GM21717 (cell line): Measurements from ENCODE around the gene NKPD1.

ENCODE experiments used
- ATAC-seq: cut with Tn5 transposase; IDR thresholded peaks from one replicate; pipeline ENCODE4 v1.9.1; 2021; ENCODE audit warnings: mild to moderate bottlenecking, moderate library complexity; ENCODE audit not compliant: unreplicated experiment

NKPD1 gene

DNA sequence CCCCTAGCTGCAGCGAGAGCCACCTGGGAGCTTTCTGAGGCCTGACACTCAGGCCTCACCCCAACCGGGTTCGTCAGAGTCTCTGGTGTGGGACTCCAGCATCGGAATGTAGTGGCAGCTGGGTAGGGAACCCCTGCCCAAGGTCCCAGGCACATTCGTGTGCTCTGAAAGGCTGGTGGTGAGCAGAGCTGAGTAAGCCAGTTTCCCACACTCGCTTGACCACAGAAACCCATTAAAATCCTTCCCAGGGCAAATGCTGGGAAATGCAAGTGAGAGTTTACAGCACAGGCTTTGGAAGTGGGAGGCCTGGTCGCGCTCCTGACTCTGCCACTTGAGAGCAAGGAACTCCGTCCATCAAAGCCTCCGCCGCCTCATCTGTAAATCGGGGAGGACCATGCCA lies 13.0 kb upstream of the NKPD1 start:
- ATAC-seq = no peak

- no peak for ATAC-seq
These were observed 11.9 kb upstream of the NKPD1 start for GRCh38 chr19:45172611-45173208.

GRCh38 chr19:45172173-45172572 lies 11.4 kb upstream of the NKPD1 start:
- ATAC-seq = no peak

- ATAC-seq = no peak
These were observed 10.4 kb upstream of the NKPD1 start for GRCh38 chr19:45171211-45171623.

- ATAC-seq = no peak
These were observed 9.6 kb upstream of the NKPD1 start for GRCh38 chr19:45170146-45171106.

DNA sequence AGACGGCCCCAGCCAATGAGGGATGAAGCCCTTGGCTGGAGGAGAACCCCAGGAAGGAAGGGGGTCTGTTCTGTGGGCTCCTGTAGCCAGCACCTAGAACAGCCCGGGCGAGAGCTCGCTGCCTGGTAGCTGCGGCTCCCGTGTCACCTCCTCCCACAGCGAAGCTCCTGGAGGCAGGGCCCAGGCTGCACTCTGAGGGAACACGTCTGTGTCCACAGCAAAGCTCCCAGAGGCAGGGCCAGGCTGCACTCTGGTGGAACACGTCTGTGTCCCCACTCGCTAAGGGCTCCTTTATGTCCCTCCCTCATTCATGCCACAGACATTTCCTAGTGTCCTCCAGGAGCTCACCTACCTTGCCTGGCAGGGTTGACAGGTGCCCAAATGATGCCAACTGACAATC lies 8.8 kb upstream of the NKPD1 start:
- ATAC-seq = no peak

- ATAC-seq = no peak
These were observed 8.1 kb upstream of the NKPD1 start for GRCh38 chr19:45168767-45169351.

- no peak for ATAC-seq
These were observed 6.0 kb upstream of the NKPD1 start for GRCh38 chr19:45166723-45167252.

DNA sequence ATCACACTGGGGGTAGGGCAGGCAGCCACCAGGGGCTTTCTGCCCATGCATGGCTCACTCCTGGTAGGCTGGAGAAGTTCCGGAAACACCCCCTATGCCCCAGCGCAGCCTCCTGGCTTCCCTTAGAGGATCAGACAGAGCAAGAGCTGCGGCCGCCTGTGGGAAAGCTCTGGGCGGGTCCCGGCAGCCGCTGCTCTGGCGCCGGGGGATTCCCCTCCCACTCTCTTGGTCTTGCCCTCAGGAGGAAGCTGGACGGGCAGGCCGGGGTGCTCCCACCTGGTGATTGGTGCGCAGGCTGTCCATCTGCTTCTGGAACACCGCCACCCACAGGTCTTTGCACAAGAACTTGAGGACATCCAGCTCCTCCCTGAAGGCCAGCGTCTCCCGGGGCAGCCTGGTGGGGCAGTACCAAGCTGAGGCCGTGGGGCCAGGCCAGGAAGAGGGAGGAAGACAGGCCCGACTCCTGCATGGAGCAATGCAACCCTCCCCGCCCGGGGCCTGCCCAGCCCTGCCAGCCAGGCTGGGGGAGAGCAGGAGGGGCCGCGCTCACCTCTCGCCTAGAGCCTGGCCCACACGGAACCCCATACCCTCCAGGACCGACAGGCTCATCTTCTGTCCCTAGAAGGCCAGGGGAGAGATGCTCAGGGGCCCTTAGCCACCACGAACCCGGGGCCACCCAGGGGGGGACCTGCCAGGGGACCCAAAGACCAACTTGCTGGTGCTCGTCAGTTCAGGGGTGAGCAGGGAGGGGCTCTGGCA lies 4.0 kb upstream of the NKPD1 start:
- peak; percentile 56 for ATAC-seq

DNA sequence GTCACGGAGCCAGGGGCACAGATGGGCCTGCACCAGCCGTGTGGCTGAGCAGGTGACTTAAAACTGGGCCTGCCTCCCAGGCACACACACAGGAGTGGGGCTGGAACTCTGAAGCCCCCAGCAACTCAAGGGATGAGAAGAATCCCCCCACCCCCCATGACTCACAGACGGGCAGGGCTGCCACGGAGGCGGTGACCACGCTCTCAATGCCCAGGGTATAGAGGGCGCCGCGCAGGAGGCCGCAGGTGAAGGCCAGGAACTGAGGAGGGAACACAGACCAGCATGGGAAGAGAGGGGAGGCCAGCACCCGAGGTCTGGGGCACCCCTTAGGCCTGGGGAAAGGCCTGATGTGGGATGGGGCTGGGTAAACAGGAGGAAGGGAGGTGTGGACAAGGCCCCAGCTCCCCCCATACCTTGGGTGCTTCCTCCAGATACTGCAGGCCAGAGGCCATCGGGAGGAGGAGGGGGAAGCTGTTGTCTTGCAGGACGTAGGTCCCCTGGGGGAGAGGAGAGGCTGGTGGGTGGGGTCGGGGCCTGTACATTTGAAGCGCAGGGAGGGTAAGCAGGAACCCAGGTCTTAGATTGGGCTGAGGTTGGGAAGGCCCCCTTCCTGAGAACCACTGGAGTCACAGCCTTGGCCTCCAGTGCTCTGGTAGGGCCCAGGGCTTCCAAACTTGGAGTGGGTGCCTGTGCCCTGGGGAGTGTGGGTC lies 3.1 kb upstream of the NKPD1 start:
- ATAC-seq = no peak

DNA sequence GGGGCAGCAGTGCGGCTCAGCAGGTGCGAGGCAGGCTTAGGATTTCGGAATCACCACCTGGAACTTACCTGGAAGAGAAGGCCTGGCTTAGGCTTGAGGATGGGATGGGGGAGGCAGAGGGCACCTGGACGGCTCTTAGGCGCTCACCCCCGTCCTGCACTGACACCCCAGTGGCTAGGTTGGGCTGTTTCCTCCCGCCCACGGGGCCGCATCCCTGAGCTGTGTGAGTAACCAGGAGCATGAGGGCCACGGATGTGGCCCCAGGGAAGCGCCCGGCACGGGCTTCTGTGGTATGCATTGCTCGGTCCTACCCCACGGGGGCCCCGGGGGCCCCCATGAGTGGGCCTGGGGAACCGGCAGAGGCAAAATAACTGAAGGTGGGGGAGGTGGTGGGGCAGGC lies 2.4 kb upstream of the NKPD1 start:
- ATAC-seq = no peak

DNA sequence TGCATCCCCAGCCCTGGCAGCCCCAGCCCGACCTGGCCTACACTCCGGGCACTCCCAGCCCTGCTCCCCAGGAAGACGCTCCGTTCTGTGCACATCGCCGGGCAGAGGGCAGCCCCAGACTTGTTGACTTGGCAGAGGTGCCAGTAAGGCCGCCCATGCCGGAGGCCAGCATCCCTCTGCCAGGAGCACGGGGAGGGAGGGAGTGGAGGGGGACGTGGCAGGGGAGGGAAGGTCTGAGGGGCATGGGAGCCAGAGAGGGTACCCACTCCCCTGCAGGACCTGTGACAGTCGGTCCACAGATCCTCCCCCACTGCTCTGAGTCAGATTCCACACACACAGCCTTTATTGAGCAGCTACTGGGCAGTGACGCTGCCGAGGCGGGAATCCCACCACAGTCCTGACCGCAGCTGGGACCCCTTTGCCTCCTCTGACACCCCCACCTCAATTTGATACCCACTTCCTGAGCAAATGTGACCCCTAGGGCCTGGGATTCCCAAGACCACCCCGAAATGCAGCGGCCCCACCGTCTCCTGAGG lies 1.9 kb upstream of the NKPD1 start:
- ATAC-seq = no peak

DNA sequence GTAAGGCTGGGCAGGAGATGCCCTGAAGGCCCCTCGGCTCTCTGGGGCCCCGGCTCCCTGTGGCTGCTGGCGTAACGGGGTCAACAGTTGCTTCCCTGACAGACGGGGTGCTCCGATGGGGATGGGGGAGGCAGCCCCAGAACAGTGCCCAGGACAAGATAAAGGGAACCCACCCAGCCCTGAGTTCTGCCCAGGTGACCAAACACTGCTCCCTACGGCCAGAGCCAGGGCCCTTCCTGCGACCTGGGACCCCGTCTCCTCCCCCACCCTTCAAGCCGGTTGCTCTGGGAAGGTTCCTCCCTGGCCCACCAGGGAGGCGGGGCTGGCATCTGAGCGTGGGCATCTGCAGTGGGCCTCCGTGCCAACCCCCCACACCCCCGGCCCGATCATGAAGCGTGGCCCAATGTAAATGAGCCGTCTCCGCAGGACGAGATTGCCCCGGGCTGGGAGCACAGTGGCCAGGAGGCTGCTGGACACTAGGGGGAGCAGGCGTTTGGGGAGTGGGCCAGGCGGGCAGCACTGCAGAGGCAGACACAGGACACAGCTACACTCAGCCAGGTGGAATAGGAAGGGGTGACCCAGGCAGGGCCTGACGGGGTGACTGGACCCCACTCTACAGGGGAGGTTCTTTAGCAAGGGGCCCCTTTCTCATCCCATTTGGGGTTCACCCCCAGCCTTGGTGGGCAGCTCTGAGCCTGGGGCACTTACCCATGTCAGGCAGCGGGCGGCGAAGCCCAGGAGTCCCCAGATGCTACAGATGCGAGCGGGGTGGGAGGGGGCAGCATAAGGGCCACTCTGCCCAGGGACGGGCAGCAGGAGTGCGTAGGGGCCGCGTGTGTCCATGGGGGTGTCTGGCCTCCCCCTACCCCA lies 1.2 kb upstream of the NKPD1 start:
- ATAC-seq = no peak

DNA sequence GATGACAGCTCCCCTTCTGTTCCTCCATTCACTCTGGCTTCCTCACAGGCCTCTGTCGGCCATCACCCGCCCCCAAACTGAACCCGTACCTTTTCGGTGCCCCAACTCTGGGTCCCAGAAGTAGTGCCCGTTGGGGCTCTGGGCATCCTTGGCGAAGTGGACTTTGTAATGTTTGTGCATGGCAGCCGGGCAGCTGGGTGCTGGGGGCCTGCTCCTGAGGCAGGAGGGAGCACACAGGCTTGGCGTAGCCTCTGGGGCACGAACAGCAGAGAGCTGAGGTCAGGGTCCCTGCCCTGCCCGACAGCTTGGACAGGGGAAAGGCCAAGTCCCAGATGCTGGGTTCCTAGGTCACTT lies 834 bp downstream of the NKPD1 start:
- ATAC-seq = no peak

- no peak for ATAC-seq
These were observed 1.4 kb downstream of the NKPD1 start for GRCh38 chr19:45159210-45159970.

GRCh38 chr19:45158503-45159209 lies 2.1 kb downstream of the NKPD1 start:
- no peak for ATAC-seq

GRCh38 chr19:45156751-45157150 lies 4.0 kb downstream of the NKPD1 start:
- ATAC-seq = no peak
